GM23338 (cell line): ENCODE measurements around the gene UBE2S. TPM values are rescaled to one million over a fixed set of nuclear protein-coding genes. Genes with fewer than 3 reads are reported as not detected.

Experiments
- ATAC-seq: fragments of 200-7000 bp; cut with Tn5 transposase; 3 replicates; pipeline ENCODE4 v1.9.1; 2020
- DNase-seq: peaks from one replicate; pipeline ENCODE4 v3.0.0-alpha.2; 2015; ENCODE audit warnings: low spot score
- H2AFZ ChIP-seq: fragments of 200-600 bp; sonication (generic); 2 replicates; pipeline ENCODE4 v1.8.0; 2016; ENCODE audit warnings: antibody characterized with exemption, mild to moderate bottlenecking, moderate library complexity
- H3F3A ChIP-seq: fragments of 200-600 bp; sonication (generic); replicated peaks from 2 replicates; pipeline ENCODE4 v1.8.0; 2017; ENCODE audit warnings: antibody characterized with exemption, mixed run types, low read depth
- H3K27ac ChIP-seq: fragments of 200-600 bp; sonication (generic); 2 replicates; pipeline ENCODE4 v1.6.1; 2016; ENCODE audit warnings: low read depth
- H3K27me3 ChIP-seq: fragments of 200-600 bp; sonication (generic); 2 replicates; pipeline ENCODE4 v1.8.0; 2016; ENCODE audit warnings: mild to moderate bottlenecking, mixed run types, moderate library complexity; ENCODE audit not compliant: insufficient read depth
- H3K36me3 ChIP-seq: fragments of 200-600 bp; sonication (generic); 2 replicates; pipeline ENCODE4 v1.8.0; 2016; ENCODE audit warnings: mild to moderate bottlenecking; ENCODE audit not compliant: insufficient read depth
- H3K4me1 ChIP-seq: fragments of 200-600 bp; sonication (generic); 2 replicates; pipeline ENCODE4 v1.8.0; 2016; ENCODE audit warnings: mild to moderate bottlenecking, moderate library complexity; ENCODE audit not compliant: insufficient read depth
- H3K4me2 ChIP-seq: fragments of 200-600 bp; sonication (generic); 2 replicates; pipeline ENCODE4 v1.7.1; 2017; ENCODE audit warnings: mixed run types
- H3K4me3 ChIP-seq: fragments of 200-600 bp; sonication (generic); 2 replicates; pipeline ENCODE4 v1.6.1; 2016; ENCODE audit warnings: mixed run types
- H3K79me2 ChIP-seq: fragments of 200-600 bp; sonication (generic); replicated peaks from 2 replicates; pipeline ENCODE4 v1.8.0; 2017; ENCODE audit warnings: mild to moderate bottlenecking; ENCODE audit not compliant: insufficient read depth
- H3K9me2 ChIP-seq: fragments of 200-600 bp; sonication (generic); 2 replicates; pipeline ENCODE4 v1.8.0; 2017; ENCODE audit not compliant: insufficient read depth
- H4K20me1 ChIP-seq: fragments of 200-600 bp; sonication (generic); replicated peaks from 2 replicates; pipeline ENCODE4 v1.8.0; 2017; ENCODE audit warnings: mild to moderate bottlenecking; ENCODE audit not compliant: insufficient read depth
- H3K27ac Mint-ChIP-seq: 2 replicates; pipeline ENCODE4 v1.8.0; 2020; ENCODE audit warnings: inconsistent platforms, mild to moderate bottlenecking, moderate library complexity, mixed read lengths
- H3K27me3 Mint-ChIP-seq: 3 replicates; pipeline ENCODE4 v1.8.0; 2022; ENCODE audit warnings: low read depth, mild to moderate bottlenecking, moderate library complexity, mixed read lengths, inconsistent platforms; ENCODE audit not compliant: insufficient read depth, poor library complexity
- H3K36me3 Mint-ChIP-seq: 3 replicates; pipeline ENCODE4 v1.8.0; 2021; ENCODE audit warnings: low read depth, mild to moderate bottlenecking, inconsistent platforms, moderate library complexity, mixed read lengths
- H3K4me1 Mint-ChIP-seq: 3 replicates; pipeline ENCODE4 v1.8.0; 2020; ENCODE audit warnings: mild to moderate bottlenecking, inconsistent platforms, mixed read lengths
- H3K4me3 Mint-ChIP-seq: 3 replicates; pipeline ENCODE4 v1.8.0; 2021; ENCODE audit warnings: moderate library complexity, mild to moderate bottlenecking, inconsistent platforms, mixed read lengths
- H3K9me3 Mint-ChIP-seq: 3 replicates; pipeline ENCODE4 v1.8.0; 2020; ENCODE audit warnings: moderate library complexity, mild to moderate bottlenecking, inconsistent platforms, mixed read lengths
- CREB1 ChIP-seq: fragments of 250-450 bp; sonication (Bioruptor Pico); IDR thresholded peaks from 2 replicates; pipeline ENCODE4 v1.5.0; 2020; ENCODE audit warnings: low read depth, mild to moderate bottlenecking, moderate library complexity
- REST ChIP-seq: IDR thresholded peaks from one replicate; pipeline ENCODE4 v1.6.1; 2018; ENCODE audit warnings: antibody characterized with exemption; ENCODE audit not compliant: unreplicated experiment
- ZNF462 ChIP-seq: fragments of 250-450 bp; sonication (Bioruptor Pico); IDR thresholded peaks from 2 replicates; pipeline ENCODE4 v1.5.0; 2020; ENCODE audit warnings: mild to moderate bottlenecking, moderate library complexity
- polyA plus RNA-seq: library from polyadenylated mRNA; unstranded; fragments of >200 nt; fragmentation: Nextera tagmentation; extraction: Ambion mirVana; gene quantifications from 2 replicates; pipeline ENCODE4 v1.2.1, GENCODE V29; 2016
- total RNA-seq: library from RNA; depleted of rRNA; stranded (reverse); fragments of >200 nt; shearing (Covaris generic); gene quantifications from 2 replicates; pipeline ENCODE4 v1.2.3, GENCODE V29; 2014

Gene UBE2S
- total and polyA plus RNA-seq, 2 experiments from 2014 or later: 363 to 533 TPM

GRCh38 chr19:55437410-55437809 lies 29.8 kb upstream of the UBE2S start:
- ATAC-seq (peak; percentile 61), DNase-seq (peak; percentile 93)
- TF ChIP-seq CREB1 (no peak), ZNF462 (CRISPR knock-in tag) (no peak), REST (peak; percentile 96)
- no peaks in the 10 kb centered on the region for H3K79me2 ChIP-seq
- no peak overlapping the region for H3K27ac ChIP-seq
- H3K36me3 ChIP-seq: no peaks in the 10 kb centered on the region
- peaks cover 53% of the 10 kb centered on the region for H3K27me3 ChIP-seq
- H3K4me3 ChIP-seq: no peak overlapping the region
- Mint-ChIP-seq H3K27ac (no peak overlapping the region), H3K4me1 (peaks cover 15% of the 10 kb centered on the region), H3K4me3 (no peak overlapping the region; the same call in 2 of the 3 replicates), H3K36me3 (no peaks in the 10 kb centered on the region; the same call in 2 of the 3 replicates), H3K9me3 (no peaks in the 10 kb centered on the region; the same call in none of the 3 replicates), H3K27me3 (peaks cover 45% of the 10 kb centered on the region)
- peaks cover 12% of the 10 kb centered on the region; the same call in 1 of the 2 replicates for H3K4me1 ChIP-seq
- no peak overlapping the region for H3K4me2 ChIP-seq
- H2AFZ ChIP-seq: no peak overlapping the region
- H4K20me1 ChIP-seq: no peaks in the 10 kb centered on the region
- no peaks in the 10 kb centered on the region for H3K9me2 ChIP-seq
- peaks cover 9% of the 10 kb centered on the region for H3F3A ChIP-seq
